Activated CD4-positive, alpha-beta memory T cell treated with anti-CD3 and anti-CD28 coated beads for 36 hours (primary cell): ENCODE results near the gene TLE1. TPM values are rescaled to one million over a fixed set of nuclear protein-coding genes. Genes with fewer than 3 reads are reported as not detected.
A peak's percentile ranks its signal among the peaks of the same experiment; 100 is the strongest.

Source experiments
- CTCF ChIA-PET: fragments of 350-600 bp; sonication (Branson Sonifier 250); formaldehyde crosslinking; loops from one replicate; lab custom pipeline; 2021; ENCODE audit warnings: antibody characterized with exemption, inconsistent platforms; lab: Charles Lee
- POLR2A ChIA-PET: fragments of 350-600 bp; sonication (Branson Sonifier 250); formaldehyde crosslinking; loops from one replicate; lab custom pipeline; 2021; ENCODE audit warnings: antibody characterized with exemption; lab: Charles Lee
- DNase-seq: peaks from one replicate; pipeline ENCODE4 v3.0.0-alpha.2; 2020
- H3K27ac Mint-ChIP-seq: one replicate; pipeline ENCODE4 v1.8.0; 2021; ENCODE audit warnings: mixed read lengths
- H3K27me3 Mint-ChIP-seq: one replicate; pipeline ENCODE4 v1.8.0; 2021; ENCODE audit warnings: mixed read lengths
- H3K36me3 Mint-ChIP-seq: one replicate; pipeline ENCODE4 v1.8.0; 2021; ENCODE audit warnings: mixed read lengths
- H3K4me1 Mint-ChIP-seq: one replicate; pipeline ENCODE4 v1.8.0; 2021; ENCODE audit warnings: low read depth, mixed read lengths
- H3K4me3 Mint-ChIP-seq: one replicate; pipeline ENCODE4 v1.8.0; 2021; ENCODE audit warnings: mild to moderate bottlenecking, mixed read lengths
- H3K9me3 Mint-ChIP-seq: one replicate; pipeline ENCODE4 v1.8.0; 2021; ENCODE audit warnings: mixed read lengths
- intact Hi-C: fragments of 100-400 bp; cut with micrococcal nuclease; formaldehyde crosslinking; loops from one replicate; pipeline ENCODE4 v1.15.1; 2023
- total RNA-seq, 2 experiments: library from RNA; stranded (reverse); gene quantifications; one replicate each; pipeline ENCODE4 v1.2.3, GENCODE V29; 2021

The TLE1 gene
- total RNA-seq, 2 experiments from 2014 or later, result 0.17 to 0.22 TPM

DNA sequence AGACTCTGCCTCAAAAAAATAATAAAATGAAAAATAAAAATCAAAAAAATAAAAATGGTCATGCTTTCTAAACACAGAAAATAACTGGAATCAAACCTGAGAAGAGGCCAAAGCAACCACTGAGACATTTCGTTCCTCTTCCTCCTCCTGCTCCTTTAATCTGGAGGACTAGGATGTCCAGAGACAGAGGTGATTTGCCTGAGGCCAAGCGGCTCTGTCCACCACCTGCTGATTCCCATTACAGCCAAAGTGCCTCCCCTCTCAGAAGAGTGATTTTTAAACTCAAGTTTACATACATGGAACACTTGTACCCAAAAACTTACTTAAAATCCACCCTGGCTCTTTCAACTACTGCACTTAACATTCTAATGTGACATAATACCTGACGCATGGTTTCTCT, 65.6 kb downstream of the TLE1 start:
- no peak overlapping the region for H3K4me3 Mint-ChIP-seq
- no peak for DNase-seq
- POLR2A ChIA-PET, result no interaction called here
- intact Hi-C loops, result no loop called here
- H3K4me1 Mint-ChIP-seq, result peaks cover 3% of the 10 kb centered on the region
- CTCF ChIA-PET, result no interaction called here
- no peaks in the 10 kb centered on the region for H3K27me3 Mint-ChIP-seq
- no peak overlapping the region for H3K27ac Mint-ChIP-seq
- H3K36me3 Mint-ChIP-seq, result no peaks in the 10 kb centered on the region
- H3K9me3 Mint-ChIP-seq, result no peaks in the 10 kb centered on the region

DNA sequence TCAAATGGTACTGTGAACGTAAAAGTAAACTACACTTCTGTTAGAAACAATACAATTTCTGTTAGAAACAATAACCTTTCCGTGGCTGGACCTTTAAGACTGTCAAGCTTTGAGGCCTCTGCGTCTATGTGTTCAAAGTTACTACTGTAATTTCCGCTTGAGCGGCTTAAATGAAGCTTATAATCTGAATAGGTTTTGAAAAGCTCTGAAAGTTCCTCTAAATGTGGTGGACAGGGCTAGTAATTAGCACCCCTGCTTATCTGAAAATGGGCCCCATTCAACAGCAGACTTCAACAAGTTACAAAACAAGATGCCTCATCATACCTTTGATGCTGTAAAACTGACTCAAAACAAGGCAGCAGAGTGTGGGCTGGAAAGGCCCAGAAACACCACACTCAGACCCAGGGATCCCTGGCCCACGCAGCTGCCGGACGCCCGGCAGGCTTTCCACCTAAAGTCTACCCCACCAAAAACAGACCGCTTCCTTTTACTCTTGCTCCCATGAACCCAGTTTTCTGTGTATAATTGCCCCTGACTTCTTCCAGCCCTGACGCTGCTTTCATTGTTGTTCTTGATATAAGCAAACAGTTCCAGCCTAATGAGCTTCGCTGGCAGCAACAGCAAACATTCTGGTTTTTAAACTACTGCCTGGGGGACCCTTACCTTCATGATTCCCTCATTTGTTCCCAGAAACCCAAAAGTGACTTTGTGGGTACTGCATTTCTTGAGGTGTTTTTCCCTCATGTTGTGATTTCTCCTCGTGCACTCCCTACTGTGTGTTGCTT, 66.7 kb downstream of the TLE1 start:
- H3K27ac Mint-ChIP-seq, result no peak overlapping the region
- intact Hi-C loops, result no loop called here
- CTCF ChIA-PET, result no interaction called here

DNA sequence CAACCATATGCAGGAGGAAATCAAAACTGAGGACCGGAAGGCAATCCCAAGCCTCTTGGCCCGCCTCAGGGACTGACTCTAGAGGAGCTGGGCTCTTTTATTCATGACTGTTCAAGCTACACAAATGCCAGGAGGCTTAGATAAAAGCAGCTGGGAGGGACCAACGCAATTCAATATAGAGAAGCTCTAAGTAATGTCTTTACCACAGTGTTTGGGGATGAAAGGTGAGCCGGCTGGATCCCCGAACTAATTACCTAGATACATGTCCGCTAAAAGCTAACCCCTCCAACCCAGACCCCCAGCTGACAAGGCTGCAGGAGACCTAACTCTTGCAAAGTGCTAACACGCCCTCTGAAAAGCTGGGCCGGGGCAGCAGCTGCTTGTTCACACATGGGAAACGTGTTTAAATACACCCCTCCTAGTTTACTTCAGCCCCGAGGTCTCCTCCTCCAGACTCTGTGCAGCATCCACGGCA, 67.5 kb downstream of the TLE1 start:
- H3K4me1 Mint-ChIP-seq, result peaks cover 3% of the 10 kb centered on the region
- POLR2A ChIA-PET, result interaction anchor here (0.5 kb wide), 1 partner anchor 10 kb away, joined by 3 read pairs; no protein-coding TSS in a partner anchor
- CTCF ChIA-PET, result no interaction called here
- intact Hi-C loops, result no loop called here
- H3K36me3 Mint-ChIP-seq, result no peaks in the 10 kb centered on the region
- H3K27me3 Mint-ChIP-seq, result no peaks in the 10 kb centered on the region
- no peak overlapping the region for H3K4me3 Mint-ChIP-seq
- no peak overlapping the region for H3K27ac Mint-ChIP-seq
- H3K9me3 Mint-ChIP-seq, result no peaks in the 10 kb centered on the region
- no peak for DNase-seq

More for the DNA sequence above, 66.7 kb downstream of the TLE1 start:
- no peak overlapping the region for H3K4me3 Mint-ChIP-seq
- no peaks in the 10 kb centered on the region for H3K36me3 Mint-ChIP-seq
- no peaks in the 10 kb centered on the region for H3K27me3 Mint-ChIP-seq
- no peaks in the 10 kb centered on the region for H3K9me3 Mint-ChIP-seq
- peaks cover 3% of the 10 kb centered on the region for H3K4me1 Mint-ChIP-seq
- POLR2A ChIA-PET, result interaction anchor here (0.7 kb wide), 1 partner anchor 1921 kb away, joined by 3 read pairs; no protein-coding TSS in a partner anchor
- no peak for DNase-seq

DNA sequence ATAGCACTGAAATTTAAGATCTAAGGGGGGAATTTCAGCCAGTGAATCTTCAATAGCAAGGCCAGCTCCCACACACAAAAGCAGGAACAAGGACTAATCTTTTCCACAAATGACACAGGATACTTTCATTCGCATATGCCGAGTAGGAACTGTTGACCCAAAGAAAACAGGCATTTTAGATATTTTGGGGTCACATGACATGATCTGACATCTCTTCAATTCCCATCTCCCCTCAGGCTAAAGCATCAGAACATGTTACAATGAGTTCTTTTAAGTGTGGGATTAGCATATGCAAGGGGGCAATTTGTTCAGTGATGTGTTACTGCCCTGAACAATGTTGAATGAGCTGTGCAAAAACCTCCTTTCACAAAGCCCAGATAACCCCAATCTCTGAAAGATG, 68.2 kb downstream of the TLE1 start:
- H3K27ac Mint-ChIP-seq, result no peak overlapping the region
- no peak overlapping the region for H3K4me3 Mint-ChIP-seq
- H3K27me3 Mint-ChIP-seq, result no peaks in the 10 kb centered on the region
- ChIA-PET POLR2A (no interaction called here), CTCF (no interaction called here)
- intact Hi-C loops, result no loop called here
- H3K9me3 Mint-ChIP-seq, result no peaks in the 10 kb centered on the region
- no peaks in the 10 kb centered on the region for H3K36me3 Mint-ChIP-seq
- no peak for DNase-seq
- H3K4me1 Mint-ChIP-seq, result peaks cover 3% of the 10 kb centered on the region

DNA sequence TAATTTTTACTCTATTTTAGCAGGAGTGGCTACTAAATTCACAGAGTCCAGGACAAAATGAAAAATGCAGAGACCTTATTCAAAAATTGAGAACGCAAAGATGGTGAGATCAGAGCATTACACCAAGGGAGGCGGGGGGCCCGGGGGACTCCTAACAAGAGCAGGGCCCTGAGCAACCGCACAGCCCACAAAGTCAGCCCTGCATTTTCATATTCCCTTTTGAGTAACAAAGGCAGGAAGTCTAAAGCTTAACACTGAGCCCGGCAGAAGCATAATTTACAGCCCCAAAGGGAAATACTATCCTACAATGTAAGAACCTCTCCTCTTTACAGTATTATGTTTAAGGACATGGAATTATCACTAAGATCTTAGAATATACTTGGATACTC, 69.4 kb downstream of the TLE1 start:
- Mint-ChIP-seq H3K4me1 (peaks cover 3% of the 10 kb centered on the region), H3K27ac (no peak overlapping the region), H3K4me3 (no peak overlapping the region), H3K27me3 (no peaks in the 10 kb centered on the region), H3K9me3 (no peaks in the 10 kb centered on the region), H3K36me3 (no peaks in the 10 kb centered on the region)
- intact Hi-C loops, result no loop called here
- CTCF ChIA-PET, result no interaction called here
- peak; percentile 13 for DNase-seq
- POLR2A ChIA-PET, result no interaction called here

DNA sequence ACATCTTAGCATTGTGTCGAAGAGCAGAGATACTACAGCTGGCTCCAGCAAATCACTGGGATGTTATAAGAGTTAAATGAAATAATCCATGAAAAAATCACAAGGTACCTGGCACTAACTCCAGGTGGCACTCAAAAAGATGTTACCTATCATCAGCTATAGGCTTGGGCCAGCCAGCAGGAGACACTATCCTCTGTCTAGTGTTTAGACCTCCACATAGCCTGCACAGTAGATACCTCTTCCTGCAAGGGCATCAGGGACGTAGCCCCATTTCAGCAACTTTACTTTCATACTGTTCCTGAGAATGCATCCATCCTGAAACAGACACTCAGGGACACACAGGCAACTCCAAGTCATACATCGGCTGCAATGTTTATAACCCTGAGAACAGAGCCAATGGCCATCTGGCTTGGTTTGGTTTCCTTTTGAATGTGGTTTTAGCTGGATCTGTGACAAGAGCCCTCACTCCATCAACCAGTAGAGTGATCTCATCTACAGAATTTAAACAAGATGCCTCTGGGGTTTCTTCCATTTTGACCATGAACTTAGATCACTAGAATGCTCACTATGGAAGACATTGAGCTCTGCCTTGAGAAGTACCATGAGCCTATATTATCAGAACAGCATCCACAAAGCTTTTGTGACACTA, 69.9 kb downstream of the TLE1 start:
- Mint-ChIP-seq H3K27me3 (no peaks in the 10 kb centered on the region), H3K9me3 (no peaks in the 10 kb centered on the region), H3K4me3 (no peak overlapping the region), H3K27ac (no peak overlapping the region), H3K4me1 (peaks cover 3% of the 10 kb centered on the region), H3K36me3 (no peaks in the 10 kb centered on the region)
- no peak for DNase-seq
- intact Hi-C loops, result no loop called here
- ChIA-PET POLR2A (no interaction called here), CTCF (no interaction called here)

DNA sequence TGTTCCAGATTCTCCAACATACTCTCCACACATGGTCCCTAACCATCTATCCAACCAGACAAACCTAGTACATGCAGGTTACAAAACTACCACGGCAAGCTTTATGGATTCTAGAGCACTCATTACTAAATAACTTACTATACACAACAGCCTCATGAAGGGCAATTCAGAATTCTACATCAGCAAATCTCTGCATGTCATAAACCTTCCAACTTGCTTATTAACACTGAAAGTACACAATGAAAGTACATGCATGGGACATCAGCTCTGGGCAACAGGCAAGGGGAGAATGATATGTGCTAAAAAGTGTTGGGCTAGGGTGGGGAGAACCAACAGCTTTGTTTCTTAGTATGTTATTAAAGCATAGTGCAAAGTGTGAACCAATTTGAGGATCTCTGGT, 70.4 kb downstream of the TLE1 start:
- POLR2A ChIA-PET, result no interaction called here
- DNase-seq, result no peak
- Mint-ChIP-seq H3K4me3 (no peak overlapping the region), H3K4me1 (peaks cover 3% of the 10 kb centered on the region), H3K27ac (no peak overlapping the region), H3K36me3 (no peaks in the 10 kb centered on the region), H3K27me3 (no peaks in the 10 kb centered on the region), H3K9me3 (no peaks in the 10 kb centered on the region)
- intact Hi-C loops, result no loop called here
- CTCF ChIA-PET, result no interaction called here

DNA sequence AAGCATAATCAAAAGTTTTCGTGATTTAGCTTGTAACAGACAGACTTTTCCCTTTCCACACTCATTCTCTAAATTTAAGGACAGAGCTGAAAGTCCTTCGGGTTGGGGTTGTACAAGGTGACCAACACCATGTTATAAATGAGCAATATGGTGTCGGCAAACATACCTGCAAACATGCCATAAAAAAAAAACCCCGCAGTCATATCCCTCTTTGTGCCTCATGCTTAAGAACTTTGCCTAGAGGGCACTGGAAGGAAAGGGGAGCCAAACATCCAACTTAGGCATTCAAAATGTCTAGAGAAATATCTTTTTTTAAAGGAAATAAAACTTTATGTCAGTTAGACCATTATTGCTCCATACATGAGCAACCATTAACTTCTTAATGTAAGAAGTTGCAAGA, 73.2 kb downstream of the TLE1 start:
- Mint-ChIP-seq H3K4me1 (peaks cover 3% of the 10 kb centered on the region), H3K27ac (no peak overlapping the region), H3K4me3 (no peak overlapping the region), H3K36me3 (no peaks in the 10 kb centered on the region), H3K27me3 (no peaks in the 10 kb centered on the region), H3K9me3 (no peaks in the 10 kb centered on the region)
- no peak for DNase-seq
- intact Hi-C loops, result no loop called here
- ChIA-PET POLR2A (no interaction called here), CTCF (no interaction called here)

DNA sequence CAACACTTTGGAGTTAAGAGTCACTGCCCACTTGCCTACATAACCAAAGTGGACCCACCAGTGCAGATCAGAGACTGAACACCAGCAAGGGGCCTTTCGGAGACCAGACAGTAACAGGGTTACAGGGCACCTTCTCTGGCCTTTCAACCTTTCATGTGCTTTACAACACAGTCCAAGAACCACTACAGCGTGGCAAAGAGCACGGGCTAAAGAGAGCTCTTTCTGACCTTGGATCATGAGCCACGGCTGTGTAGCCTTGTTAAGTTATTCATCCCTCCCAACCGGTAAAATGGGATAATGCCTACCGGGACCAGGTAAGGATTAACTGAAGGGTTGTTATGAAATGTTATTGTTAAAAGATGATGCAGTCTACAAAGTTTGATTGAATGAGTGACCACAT, 75.0 kb downstream of the TLE1 start:
- no peak overlapping the region for H3K27ac Mint-ChIP-seq
- DNase-seq, result no peak

DNA sequence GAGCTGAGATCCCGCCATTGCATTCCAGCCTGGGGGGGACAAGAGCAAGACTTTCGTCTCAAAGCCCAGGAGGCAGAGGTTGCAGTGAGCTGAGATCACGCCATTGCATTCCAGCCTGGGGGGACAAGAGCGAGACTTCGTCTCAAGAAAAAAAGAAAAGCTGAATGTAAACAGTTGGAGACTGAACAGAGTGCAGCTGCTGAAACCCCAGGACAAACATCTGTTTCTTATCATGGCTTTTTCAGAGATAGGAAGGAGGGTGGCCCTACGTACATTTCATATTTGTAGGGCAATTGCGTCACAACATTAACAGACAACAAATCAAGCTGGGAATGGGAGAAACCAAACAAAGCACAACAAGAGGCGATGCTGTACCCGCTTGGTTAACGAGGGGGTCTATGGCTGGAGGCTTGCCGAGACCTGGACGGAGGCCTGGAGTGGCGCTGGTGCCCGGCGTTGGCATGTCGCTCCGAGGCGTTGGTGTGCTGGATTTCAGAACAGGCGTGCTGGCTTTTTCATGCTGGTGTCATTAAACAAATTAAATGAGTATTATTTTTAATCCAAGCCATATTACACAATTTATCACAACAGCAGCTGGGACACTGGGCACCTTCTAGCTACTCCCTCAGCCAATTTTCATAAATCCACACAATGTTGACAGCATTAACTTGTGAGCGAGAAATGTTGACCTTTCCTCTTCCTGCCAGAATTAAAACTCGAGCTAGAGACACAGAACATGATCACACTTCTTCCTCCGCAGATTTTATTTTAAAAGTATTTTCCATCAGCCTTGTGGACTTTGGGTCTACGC, 76.1 kb downstream of the TLE1 start:
- CTCF ChIA-PET, result interaction anchor here (0.7 kb wide), 1 partner anchor 16 kb away, joined by 4 read pairs; no protein-coding TSS in a partner anchor
- intact Hi-C loops, result no loop called here
- Mint-ChIP-seq H3K27me3 (no peaks in the 10 kb centered on the region), H3K36me3 (no peaks in the 10 kb centered on the region), H3K9me3 (no peaks in the 10 kb centered on the region), H3K4me3 (no peak overlapping the region), H3K4me1 (no peaks in the 10 kb centered on the region), H3K27ac (no peak overlapping the region)
- POLR2A ChIA-PET, result no interaction called here
- no peak for DNase-seq

More for the DNA sequence above, 75.0 kb downstream of the TLE1 start:
- H3K36me3 Mint-ChIP-seq, result no peaks in the 10 kb centered on the region
- H3K27me3 Mint-ChIP-seq, result no peaks in the 10 kb centered on the region
- H3K4me1 Mint-ChIP-seq, result no peaks in the 10 kb centered on the region
- intact Hi-C loops, result no loop called here
- H3K4me3 Mint-ChIP-seq, result no peak overlapping the region
- H3K9me3 Mint-ChIP-seq, result no peaks in the 10 kb centered on the region
- POLR2A ChIA-PET, result no interaction called here
- CTCF ChIA-PET, result no interaction called here

DNA sequence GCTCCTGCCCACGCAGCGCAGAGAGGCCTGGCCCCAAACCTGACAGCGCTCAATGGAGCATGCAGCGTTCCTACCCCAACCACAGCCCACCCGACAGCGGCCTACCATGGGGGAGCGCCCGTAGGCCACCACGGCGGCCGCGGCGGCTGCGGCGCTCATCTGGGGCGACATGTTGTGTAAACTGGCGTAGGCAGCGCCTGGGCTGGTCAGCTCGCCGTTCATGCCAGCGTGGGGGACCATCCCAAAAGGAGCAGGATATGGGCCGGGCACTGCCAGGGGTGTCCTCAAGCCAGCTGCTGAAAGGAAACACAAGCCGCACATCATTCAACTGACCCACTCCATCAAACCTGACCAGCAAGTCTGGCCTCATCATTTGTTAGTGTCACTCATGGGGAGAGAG, 77.7 kb downstream of the TLE1 start:
- H3K4me1 Mint-ChIP-seq, result no peaks in the 10 kb centered on the region
- no peaks in the 10 kb centered on the region for H3K9me3 Mint-ChIP-seq
- H3K36me3 Mint-ChIP-seq, result no peaks in the 10 kb centered on the region
- ChIA-PET CTCF (no interaction called here), POLR2A (no interaction called here)
- no peak for DNase-seq
- H3K27me3 Mint-ChIP-seq, result no peaks in the 10 kb centered on the region
- no peak overlapping the region for H3K27ac Mint-ChIP-seq
- intact Hi-C loops, result no loop called here
- H3K4me3 Mint-ChIP-seq, result no peak overlapping the region

DNA sequence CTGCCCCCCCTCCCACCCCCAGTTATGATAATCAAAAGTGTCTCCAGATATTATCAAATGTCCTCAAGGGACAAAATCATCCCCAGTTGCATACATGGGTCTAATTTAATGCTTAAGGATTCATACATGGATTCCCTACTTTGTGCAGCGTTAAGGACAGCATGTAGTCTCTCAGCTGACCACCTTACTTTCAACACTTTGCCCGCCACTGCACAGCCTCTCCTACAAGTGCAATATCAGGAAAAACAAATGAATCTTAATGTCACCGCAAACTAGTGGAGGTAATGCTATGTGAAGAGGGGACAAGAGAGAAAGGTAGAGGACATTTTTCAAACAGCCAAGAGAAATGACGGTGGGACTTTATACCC, 78.6 kb downstream of the TLE1 start:
- H3K4me1 Mint-ChIP-seq, result no peaks in the 10 kb centered on the region
- H3K36me3 Mint-ChIP-seq, result no peaks in the 10 kb centered on the region
- intact Hi-C loops, result no loop called here
- no peak overlapping the region for H3K4me3 Mint-ChIP-seq
- no peak overlapping the region for H3K27ac Mint-ChIP-seq
- DNase-seq, result no peak
- no peaks in the 10 kb centered on the region for H3K9me3 Mint-ChIP-seq
- ChIA-PET POLR2A (no interaction called here), CTCF (no interaction called here)
- H3K27me3 Mint-ChIP-seq, result no peaks in the 10 kb centered on the region
